CD4-positive, alpha-beta T cell (primary cell): ENCODE results near the gene PUS1. TPM values are rescaled to one million over a fixed set of nuclear protein-coding genes. Genes with fewer than 3 reads are reported as not detected.
A peak's percentile ranks its signal among the peaks of the same experiment; 100 is the strongest.

Experiments
- ATAC-seq: fragments of 200-7000 bp; cut with Tn5 transposase; one replicate; pipeline ENCODE4 v1.10.0; 2022; ENCODE audit warnings: mild to moderate bottlenecking; ENCODE audit not compliant: poor library complexity
- CTCF ChIA-PET: fragments of 350-600 bp; sonication (Branson Sonifier 250); formaldehyde crosslinking; loops from one replicate; lab custom pipeline; 2021; ENCODE audit warnings: antibody characterized with exemption, inconsistent platforms; lab: Charles Lee
- POLR2A ChIA-PET: fragments of 350-600 bp; sonication (Branson Sonifier 250); formaldehyde crosslinking; loops from one replicate; lab custom pipeline; 2021; ENCODE audit warnings: antibody characterized with exemption, inconsistent platforms; lab: Charles Lee
- DNase-seq, 14 experiments: peaks; one replicate each; pipeline ENCODE4 v3.0.0-alpha.2; 2013 to 2020; ENCODE audit warnings: mixed read lengths in 2 of 14
- H3K27ac ChIP-seq, 2 donors: one replicate each; pipeline versions ENCODE4 v1.5.1 to v1.7.0; 2013; ENCODE audit warnings: low read length in 2 of 2, low read depth in 1 of 2, mild to moderate bottlenecking in 1 of 2
- H3K27me3 ChIP-seq, 2 experiments: 1 replicate in 1 of 2; 2 replicates in 1 of 2; pipeline versions ENCODE4 v1.6.1 to v1.7.0; 2013; ENCODE audit warnings: low read length in 2 of 2, control low read depth in 1 of 2, mild to moderate bottlenecking in 1 of 2, moderate library complexity in 1 of 2; ENCODE audit not compliant: insufficient read depth in 2 of 2, control insufficient read depth in 1 of 2
- H3K36me3 ChIP-seq: one replicate; pipeline ENCODE4 v1.6.1; 2013; ENCODE audit warnings: low read length, control low read depth; ENCODE audit not compliant: insufficient read depth
- H3K4me1 ChIP-seq: one replicate; pipeline ENCODE4 v1.6.1; 2013; ENCODE audit warnings: low read length, control low read depth; ENCODE audit not compliant: insufficient read depth
- H3K4me3 ChIP-seq: one replicate; pipeline ENCODE4 v1.5.1; 2013; ENCODE audit warnings: mild to moderate bottlenecking, low read length, moderate library complexity
- H3K9me3 ChIP-seq, 2 experiments: 1 replicate in 1 of 2; 2 replicates in 1 of 2; pipeline versions ENCODE4 v1.6.1 to v1.7.0; 2013; ENCODE audit warnings: low read length in 2 of 2, mild to moderate bottlenecking in 2 of 2, control low read depth in 1 of 2, moderate library complexity in 1 of 2; ENCODE audit not compliant: control insufficient read depth in 1 of 2, insufficient read depth in 1 of 2
- H3K27ac Mint-ChIP-seq: one replicate; pipeline ENCODE4 v1.8.0; 2020; ENCODE audit warnings: mixed read lengths
- H3K27me3 Mint-ChIP-seq: one replicate; pipeline ENCODE4 v1.8.0; 2021; ENCODE audit warnings: mixed read lengths
- H3K36me3 Mint-ChIP-seq: one replicate; pipeline ENCODE4 v1.8.0; 2021; ENCODE audit warnings: low read depth, mixed read lengths
- H3K4me1 Mint-ChIP-seq: one replicate; pipeline ENCODE4 v1.8.0; 2021; ENCODE audit warnings: low read depth, mixed read lengths
- H3K4me3 Mint-ChIP-seq: one replicate; pipeline ENCODE4 v1.8.0; 2020; ENCODE audit warnings: mild to moderate bottlenecking, mixed read lengths
- H3K9me3 Mint-ChIP-seq: one replicate; pipeline ENCODE4 v1.8.0; 2020; ENCODE audit warnings: mixed read lengths
- intact Hi-C, 2 experiments: fragments of 100-400 bp; cut with DNase I in 1 of 2; cut with micrococcal nuclease in 1 of 2; formaldehyde crosslinking; loops; one replicate each; pipeline versions ENCODE4 v1.15.1 to v1.9.0; 2023 to 2025; cut with DNase I, micrococcal nuclease
- total RNA-seq, 174 experiments: library from RNA in 2 of 174; stranded (reverse) in 2 of 174; gene quantifications; one replicate each; pipeline ENCODE4 v1.2.3 and lab custom pipeline; 2021 to 2026
- TF ChIP-seq, protein P1 (sequence below): fragments of 200-600 bp; IDR thresholded peaks from one replicate; pipeline ENCODE4 v1.8.0; 2022; ENCODE audit warnings: antibody characterized with exemption, mild to moderate bottlenecking

PUS1 gene
- total RNA-seq, 2 experiments from 2014 or later, result 17.7 to 18.2 TPM

DNA sequence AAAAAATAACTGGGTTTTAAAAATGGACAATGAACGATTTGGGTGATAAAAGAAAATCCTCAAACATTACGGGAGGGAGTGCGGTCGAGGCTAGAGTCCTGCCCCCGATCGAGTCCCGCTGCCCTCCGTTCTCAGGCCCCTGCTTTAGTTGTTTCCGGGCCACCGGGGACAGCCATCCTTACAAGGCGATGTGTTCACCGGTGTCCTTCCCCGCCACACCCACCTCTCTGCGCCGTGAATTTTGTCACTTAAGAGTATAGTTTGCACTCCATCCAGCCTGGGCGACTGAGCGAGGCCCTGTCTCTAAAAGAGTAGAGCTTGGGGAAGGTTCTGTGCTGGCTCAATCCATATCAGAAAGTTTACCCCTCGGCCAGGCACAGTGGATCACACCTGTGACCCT lies 31.8 kb upstream of the PUS1 start:
- Histone ChIP-seq H3K4me1 (peaks cover 31% of the 10 kb centered on the region), H3K27me3 (no peaks in the 10 kb centered on the region), H3K27ac (no peak overlapping the region), H3K36me3 (no peaks in the 10 kb centered on the region), H3K9me3 (no peaks in the 10 kb centered on the region), H3K4me3 (no peak overlapping the region)
- H3K27ac Mint-ChIP-seq, result peak overlapping the region; percentile 14
- ATAC-seq (no peak), DNase-seq (peak in 1 of 14 experiments; percentile 22)
- H3K4me3 Mint-ChIP-seq, result peak overlapping the region; percentile 76
- H3K36me3 Mint-ChIP-seq, result peaks cover 9% of the 10 kb centered on the region
- TF ChIP-seq, protein P1, sequence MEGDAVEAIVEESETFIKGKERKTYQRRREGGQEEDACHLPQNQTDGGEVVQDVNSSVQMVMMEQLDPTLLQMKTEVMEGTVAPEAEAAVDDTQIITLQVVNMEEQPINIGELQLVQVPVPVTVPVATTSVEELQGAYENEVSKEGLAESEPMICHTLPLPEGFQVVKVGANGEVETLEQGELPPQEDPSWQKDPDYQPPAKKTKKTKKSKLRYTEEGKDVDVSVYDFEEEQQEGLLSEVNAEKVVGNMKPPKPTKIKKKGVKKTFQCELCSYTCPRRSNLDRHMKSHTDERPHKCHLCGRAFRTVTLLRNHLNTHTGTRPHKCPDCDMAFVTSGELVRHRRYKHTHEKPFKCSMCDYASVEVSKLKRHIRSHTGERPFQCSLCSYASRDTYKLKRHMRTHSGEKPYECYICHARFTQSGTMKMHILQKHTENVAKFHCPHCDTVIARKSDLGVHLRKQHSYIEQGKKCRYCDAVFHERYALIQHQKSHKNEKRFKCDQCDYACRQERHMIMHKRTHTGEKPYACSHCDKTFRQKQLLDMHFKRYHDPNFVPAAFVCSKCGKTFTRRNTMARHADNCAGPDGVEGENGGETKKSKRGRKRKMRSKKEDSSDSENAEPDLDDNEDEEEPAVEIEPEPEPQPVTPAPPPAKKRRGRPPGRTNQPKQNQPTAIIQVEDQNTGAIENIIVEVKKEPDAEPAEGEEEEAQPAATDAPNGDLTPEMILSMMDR, result no peak
- no peaks in the 10 kb centered on the region for H3K9me3 Mint-ChIP-seq
- ChIA-PET POLR2A (interaction anchor here (0.6 to 1.3 kb wide), 2 partner anchors 28 to 31 kb away, joined by 3 read pairs; no protein-coding TSS in a partner anchor), CTCF (no interaction called here)
- H3K4me1 Mint-ChIP-seq, result peaks cover 25% of the 10 kb centered on the region
- intact Hi-C loops, result no loop called here
- H3K27me3 Mint-ChIP-seq, result no peaks in the 10 kb centered on the region

DNA sequence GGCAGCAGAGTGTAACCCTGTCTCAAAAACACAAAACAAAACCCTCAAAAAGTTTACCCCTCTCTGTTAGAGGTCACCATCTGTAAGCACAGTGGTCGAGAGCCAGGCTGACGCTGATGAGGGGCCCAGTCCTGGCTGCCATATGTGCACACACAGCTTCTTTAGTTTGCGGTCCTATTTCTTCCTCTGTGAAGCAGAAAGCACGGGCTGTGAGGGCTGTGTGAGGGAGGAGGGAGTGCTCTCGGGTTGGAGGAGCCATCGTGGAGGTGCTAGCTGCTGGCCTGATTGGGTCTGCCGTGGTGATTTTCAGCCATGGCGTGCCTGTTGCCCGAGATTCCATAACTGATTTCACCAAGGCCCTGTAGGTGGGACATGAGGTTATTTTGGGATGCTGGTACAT lies 31.2 kb upstream of the PUS1 start:
- Mint-ChIP-seq H3K9me3 (no peaks in the 10 kb centered on the region), H3K36me3 (peaks cover 9% of the 10 kb centered on the region), H3K4me3 (peak overlapping the region; percentile 76), H3K27me3 (no peaks in the 10 kb centered on the region), H3K4me1 (peaks cover 25% of the 10 kb centered on the region), H3K27ac (no peak overlapping the region)
- ChIA-PET CTCF (no interaction called here), POLR2A (no interaction called here)
- no peaks in the 10 kb centered on the region for H3K27me3 ChIP-seq
- no peaks in the 10 kb centered on the region for H3K36me3 ChIP-seq
- intact Hi-C loops, result no loop called here
- no peak overlapping the region for H3K27ac ChIP-seq
- H3K9me3 ChIP-seq, result no peaks in the 10 kb centered on the region
- H3K4me3 ChIP-seq, result no peak overlapping the region
- TF ChIP-seq, protein P1, result no peak
- H3K4me1 ChIP-seq, result peaks cover 31% of the 10 kb centered on the region
- DNase-seq (peak in 1 of 14 experiments; percentile 6), ATAC-seq (no peak)

DNA sequence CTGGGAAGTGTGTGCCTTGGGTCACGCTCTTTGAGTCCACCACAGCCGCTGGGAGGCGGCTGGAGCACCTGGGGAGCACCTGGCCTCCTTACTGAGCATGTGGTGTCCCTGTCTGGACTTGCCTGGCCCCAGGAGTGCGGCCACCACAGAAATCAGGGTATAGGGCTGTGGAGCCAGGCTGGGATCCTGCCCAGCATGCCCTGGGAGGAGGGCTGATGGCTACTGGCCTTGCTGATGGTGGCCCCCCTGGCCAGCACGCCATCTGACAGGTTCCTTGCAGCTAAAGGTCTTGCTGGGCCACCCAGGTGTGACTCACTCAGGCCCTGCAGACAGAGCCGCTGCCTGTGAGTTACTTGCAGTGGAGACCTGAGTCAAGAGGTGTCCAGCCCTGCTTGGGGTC lies 28.7 kb upstream of the PUS1 start:
- no peak overlapping the region for H3K27ac Mint-ChIP-seq
- H3K27me3 ChIP-seq, result no peaks in the 10 kb centered on the region
- peaks cover 50% of the 10 kb centered on the region for H3K4me1 ChIP-seq
- peaks cover 8% of the 10 kb centered on the region for H3K36me3 Mint-ChIP-seq
- intact Hi-C loops, result no loop called here
- ChIA-PET POLR2A (no interaction called here), CTCF (no interaction called here)
- H3K4me3 Mint-ChIP-seq, result no peak overlapping the region
- H3K9me3 ChIP-seq, result no peaks in the 10 kb centered on the region
- no peak overlapping the region for H3K27ac ChIP-seq
- ATAC-seq, result no peak
- no peak for DNase-seq
- no peaks in the 10 kb centered on the region for H3K9me3 Mint-ChIP-seq
- no peaks in the 10 kb centered on the region for H3K27me3 Mint-ChIP-seq
- peaks cover 23% of the 10 kb centered on the region for H3K4me1 Mint-ChIP-seq
- H3K36me3 ChIP-seq, result no peaks in the 10 kb centered on the region
- no peak overlapping the region for H3K4me3 ChIP-seq
- TF ChIP-seq, protein P1, result no peak
